Measurements from ENCODE around the gene INMT. TPM values are rescaled to one million over a fixed set of nuclear protein-coding genes. Genes with fewer than 3 reads are reported as not detected.
A peak's percentile ranks its signal among the peaks of the same experiment; 100 is the strongest.

INMT gene
- total RNA-seq, 2 donors from 2014 or later, result 30.4 to 48.1 TPM

DNA sequence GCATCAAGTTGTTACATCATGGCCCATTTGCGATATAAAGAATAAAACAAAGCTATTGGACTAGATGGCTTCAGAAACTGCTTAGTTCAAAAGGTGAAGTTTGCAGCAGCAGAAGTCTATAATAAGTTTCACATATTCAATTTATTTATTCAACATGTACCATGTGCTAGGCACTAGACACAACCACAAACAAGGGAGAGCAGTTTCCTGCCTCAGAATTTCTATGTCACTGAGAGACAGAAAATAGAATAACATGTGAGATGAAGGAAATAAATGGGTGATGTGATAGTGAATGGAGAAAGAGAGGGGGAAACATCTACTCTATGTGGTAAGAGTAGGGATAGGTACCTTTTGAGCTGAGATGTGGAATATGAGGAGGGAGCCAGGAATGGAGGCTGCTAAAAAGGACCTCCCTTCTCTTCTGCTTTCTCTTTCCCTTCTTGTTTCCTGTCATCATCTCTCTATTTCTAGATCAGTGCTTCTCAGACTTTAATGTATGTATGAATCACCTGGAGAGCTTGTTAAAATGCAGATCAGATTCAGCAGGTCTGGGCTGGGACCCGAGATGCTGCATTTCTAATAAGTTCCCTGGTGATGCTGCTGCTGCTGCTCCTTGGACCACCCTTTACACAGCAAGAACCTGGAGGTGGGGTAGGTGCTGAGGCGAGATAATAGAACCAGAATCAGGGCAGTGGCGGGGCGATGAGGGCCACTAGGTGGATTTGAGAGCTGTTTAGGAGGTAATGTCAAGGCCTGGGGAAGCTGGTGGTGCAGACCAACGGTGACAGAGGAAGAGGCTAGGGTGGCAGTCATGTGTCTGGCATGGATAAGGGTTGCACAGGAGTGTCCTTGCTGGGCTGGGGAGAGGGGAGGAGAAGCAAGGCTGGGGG is 13.7 kb upstream of the INMT start:
- TF ChIP-seq, protein P1, sequence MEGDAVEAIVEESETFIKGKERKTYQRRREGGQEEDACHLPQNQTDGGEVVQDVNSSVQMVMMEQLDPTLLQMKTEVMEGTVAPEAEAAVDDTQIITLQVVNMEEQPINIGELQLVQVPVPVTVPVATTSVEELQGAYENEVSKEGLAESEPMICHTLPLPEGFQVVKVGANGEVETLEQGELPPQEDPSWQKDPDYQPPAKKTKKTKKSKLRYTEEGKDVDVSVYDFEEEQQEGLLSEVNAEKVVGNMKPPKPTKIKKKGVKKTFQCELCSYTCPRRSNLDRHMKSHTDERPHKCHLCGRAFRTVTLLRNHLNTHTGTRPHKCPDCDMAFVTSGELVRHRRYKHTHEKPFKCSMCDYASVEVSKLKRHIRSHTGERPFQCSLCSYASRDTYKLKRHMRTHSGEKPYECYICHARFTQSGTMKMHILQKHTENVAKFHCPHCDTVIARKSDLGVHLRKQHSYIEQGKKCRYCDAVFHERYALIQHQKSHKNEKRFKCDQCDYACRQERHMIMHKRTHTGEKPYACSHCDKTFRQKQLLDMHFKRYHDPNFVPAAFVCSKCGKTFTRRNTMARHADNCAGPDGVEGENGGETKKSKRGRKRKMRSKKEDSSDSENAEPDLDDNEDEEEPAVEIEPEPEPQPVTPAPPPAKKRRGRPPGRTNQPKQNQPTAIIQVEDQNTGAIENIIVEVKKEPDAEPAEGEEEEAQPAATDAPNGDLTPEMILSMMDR (IDR thresholded peaks at IDR 0.05), result no peak
- no peak for TF ChIP-seq POLR2A (IDR thresholded peaks at IDR 0.05)
- WGBS, 2 donors, result 79 to 80% methylated on average over 6 of the region's 6 CpGs
- DNase-seq (no peak), ATAC-seq (no peak)
- Histone ChIP-seq H3K27ac (no peak overlapping the region), H3K36me3 (replicated peaks in 1 of 2; ENCODE audit: insufficient read depth in 1 of 2, low read depth in 2 of 2) (no peaks in the 10 kb centered on the region), H3K9me3 (no peaks in the 10 kb centered on the region), H3K4me1 (no peaks in the 10 kb centered on the region), H3K4me3 (no peak overlapping the region), H3K27me3 (no peaks in the 10 kb centered on the region)
- intact Hi-C loops (cut with DNase I), result no loop called here

DNA sequence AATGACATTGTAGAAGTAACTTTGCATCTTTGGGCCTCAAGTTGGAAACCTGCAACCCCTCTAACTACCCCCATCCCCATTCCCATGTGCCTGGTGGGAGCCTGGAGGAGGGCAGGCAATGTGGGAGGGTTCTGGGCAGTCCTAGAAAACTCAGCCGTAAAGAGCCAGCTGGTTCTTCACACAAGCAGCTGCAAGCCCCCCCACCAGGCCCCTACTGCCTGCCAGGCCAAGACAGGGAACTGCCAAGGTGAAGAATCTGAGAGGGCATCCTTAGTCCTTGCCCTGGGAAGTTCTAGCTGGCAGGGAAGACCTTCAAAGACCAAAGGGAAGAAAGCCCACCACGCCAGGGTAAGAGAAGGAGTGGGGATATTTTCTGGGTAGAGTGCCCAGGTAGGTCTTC is 12.2 kb upstream of the INMT start:
- H3K4me3 ChIP-seq, result no peak overlapping the region
- 81 to 90% methylated on average over 2 of the region's 2 CpGs for WGBS, 2 donors
- TF ChIP-seq, protein P1 (IDR thresholded peaks at IDR 0.05), result no peak
- no peak for TF ChIP-seq POLR2A (IDR thresholded peaks at IDR 0.05)
- H3K27me3 ChIP-seq, result no peaks in the 10 kb centered on the region
- H3K36me3 ChIP-seq (replicated peaks in 1 of 2; ENCODE audit: insufficient read depth in 1 of 2, low read depth in 2 of 2), result no peaks in the 10 kb centered on the region
- no peak overlapping the region for H3K27ac ChIP-seq
- H3K9me3 ChIP-seq, result no peaks in the 10 kb centered on the region
- no peaks in the 10 kb centered on the region for H3K4me1 ChIP-seq
- DNase-seq (no peak), ATAC-seq (no peak)
- intact Hi-C loops (cut with DNase I), result loop anchor here (5.0 kb wide), 1 partner anchor 117 kb away; no protein-coding TSS in a partner anchor

DNA sequence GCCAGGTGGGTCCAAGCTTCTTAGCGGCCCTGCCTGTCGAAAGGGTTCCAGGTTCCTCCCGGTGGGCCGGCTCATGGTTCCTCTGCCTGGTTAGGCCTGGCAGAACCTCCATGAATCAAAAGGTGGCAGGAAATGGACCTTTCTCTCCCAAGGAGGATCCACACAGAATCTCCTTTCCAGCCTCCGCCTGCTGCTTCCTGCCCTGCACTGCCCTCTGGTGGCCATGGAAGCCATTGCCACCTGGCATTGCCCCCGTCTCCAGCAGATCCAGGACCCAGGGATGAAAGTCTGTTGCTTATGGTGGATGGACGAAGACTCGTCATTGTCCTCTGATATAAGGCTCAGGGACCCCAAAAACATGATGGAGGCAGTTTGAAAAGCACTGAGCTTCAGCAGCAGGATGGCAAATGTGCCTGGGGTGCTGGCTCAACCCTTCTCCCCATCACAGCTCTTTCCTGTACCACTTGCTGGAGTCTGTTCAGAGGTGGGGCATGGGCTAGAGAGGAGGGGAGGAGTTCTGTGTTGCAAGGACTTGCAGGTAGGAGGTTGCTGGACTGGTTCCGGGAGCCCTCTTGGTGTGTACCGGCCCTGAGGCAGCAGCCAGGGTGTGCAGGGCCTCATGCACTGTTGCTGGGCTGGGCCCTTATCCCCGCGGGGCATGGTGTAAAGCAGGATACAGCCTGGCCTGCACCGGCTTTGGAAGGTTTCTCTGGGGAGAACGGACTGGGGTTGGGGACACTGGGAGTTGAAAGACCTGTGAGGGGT is 11.3 kb upstream of the INMT start:
- Histone ChIP-seq H3K36me3 (replicated peaks in 1 of 2; ENCODE audit: insufficient read depth in 1 of 2, low read depth in 2 of 2) (no peaks in the 10 kb centered on the region), H3K4me3 (no peak overlapping the region), H3K9me3 (no peaks in the 10 kb centered on the region), H3K27me3 (no peaks in the 10 kb centered on the region), H3K27ac (no peak overlapping the region), H3K4me1 (no peaks in the 10 kb centered on the region)
- ATAC-seq, result peak; percentile 88
- DNase-seq, result peak; percentile 73 to 85 (median 84)
- 11 to 21% methylated on average over 8 to 14 of the region's 14 CpGs for WGBS, 2 donors
- intact Hi-C loops (cut with DNase I), result loop anchor here (5.0 kb wide), 1 partner anchor 118 kb away; no protein-coding TSS in a partner anchor
- TF ChIP-seq, protein P1 (IDR thresholded peaks at IDR 0.05), result peak; percentile 95 to 98 (median 97)
- no peak for TF ChIP-seq POLR2A (IDR thresholded peaks at IDR 0.05)

DNA sequence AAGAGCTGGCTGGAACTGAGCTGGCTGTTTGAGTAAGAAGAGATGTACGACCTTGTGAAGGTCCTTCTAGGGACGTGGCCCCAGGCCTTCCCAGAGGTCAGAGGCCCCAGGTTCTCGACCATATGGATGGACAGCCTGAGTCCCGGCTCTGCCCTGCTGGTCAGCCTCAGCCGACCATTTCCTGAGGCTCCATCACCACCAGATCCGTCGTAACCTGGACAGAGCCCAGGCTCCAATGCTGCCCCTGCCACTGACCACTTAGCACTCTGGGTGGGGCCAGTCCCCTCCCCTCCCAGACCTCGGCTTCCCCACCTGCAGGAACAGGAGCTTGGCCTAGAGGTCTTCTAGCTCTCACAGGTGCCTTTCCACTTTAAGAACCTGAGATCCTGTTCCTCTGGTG is 10.6 kb upstream of the INMT start:
- Histone ChIP-seq H3K4me3 (no peak overlapping the region), H3K27ac (no peak overlapping the region), H3K4me1 (no peaks in the 10 kb centered on the region), H3K9me3 (no peaks in the 10 kb centered on the region), H3K27me3 (no peaks in the 10 kb centered on the region), H3K36me3 (replicated peaks in 1 of 2; ENCODE audit: insufficient read depth in 1 of 2, low read depth in 2 of 2) (no peaks in the 10 kb centered on the region)
- no peak for ATAC-seq
- no peak for DNase-seq
- intact Hi-C loops (cut with DNase I), result loop anchor here (5.0 kb wide), 1 partner anchor 119 kb away; no protein-coding TSS in a partner anchor
- no peak for TF ChIP-seq POLR2A (IDR thresholded peaks at IDR 0.05)
- TF ChIP-seq, protein P1 (IDR thresholded peaks at IDR 0.05), result no peak
- WGBS, 2 donors, result 71 to 81% methylated on average over 7 to 8 of the region's 8 CpGs

Data from body of pancreas (tissue), 4 donors.